ENCODE data around the gene ADGRA3. TPM values are rescaled to one million over a fixed set of nuclear protein-coding genes. Genes with fewer than 3 reads are reported as not detected.
"Not testable (repeated sequence)": the region's sequence is repeated elsewhere in the genome, so short reads cannot be mapped to it uniquely, and the experiment has no call there.

Gene ADGRA3
- total and polyA plus RNA-seq, 5 donors from 2014 or later = 0.20 to 2.1 TPM; not detected in 3

DNA sequence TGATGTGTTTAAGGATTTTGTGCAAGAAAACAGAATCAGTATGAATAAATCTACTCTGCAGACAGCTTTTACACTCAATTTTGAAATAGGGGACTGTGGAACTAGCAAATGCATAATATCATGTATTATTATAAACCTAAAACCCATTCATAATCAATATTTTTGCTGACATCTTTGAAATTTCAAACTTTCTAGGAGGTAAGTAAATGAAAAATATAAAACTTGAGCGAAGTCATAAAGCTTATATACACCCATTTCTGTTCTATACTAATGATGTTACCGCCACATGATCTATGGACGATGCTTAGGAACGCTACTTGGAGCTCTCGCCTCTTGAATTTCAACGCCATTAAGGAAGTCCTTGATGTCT lies 38.1 kb downstream of the ADGRA3 start:
- Mint-ChIP-seq H3K4me1 (no peaks in the 10 kb centered on the region), H3K27ac (no peak overlapping the region), H3K4me3 (no peak overlapping the region), H3K27me3 (peaks cover 4% of the 10 kb centered on the region), H3K36me3 (no peaks in the 10 kb centered on the region), H3K9me3 (peaks cover 0 to 9% (median 5%) of the 10 kb centered on the region in 7 donors)
- Histone ChIP-seq H3K4me1 (ENCODE audit: control insufficient read depth, insufficient read depth, low read length, poor library complexity, severe bottlenecking) (no peaks in the 10 kb centered on the region), H3K27me3 (ENCODE audit: control insufficient read depth, insufficient read depth, low read length) (no peaks in the 10 kb centered on the region), H3K9me3 (ENCODE audit: control insufficient read depth in 2 of 2, low read length in 2 of 2) (no peaks in the 10 kb centered on the region), H3K4me3 (ENCODE audit: low read depth, low read length) (no peak overlapping the region), H3K36me3 (ENCODE audit: control insufficient read depth, insufficient read depth, low read length) (no peaks in the 10 kb centered on the region), H3K27ac (ENCODE audit: insufficient read depth, low read length, poor library complexity, severe bottlenecking) (no peak overlapping the region)
- DNase-seq = no peak
- ATAC-seq (ENCODE audit: low read depth in 2 of 2) = no peak

- H3K4me3 ChIP-seq (ENCODE audit: low read depth, low read length) = no peak overlapping the region
These were observed 38.6 kb downstream of the ADGRA3 start for GRCh38 chr4:22477136-22477812.

DNA sequence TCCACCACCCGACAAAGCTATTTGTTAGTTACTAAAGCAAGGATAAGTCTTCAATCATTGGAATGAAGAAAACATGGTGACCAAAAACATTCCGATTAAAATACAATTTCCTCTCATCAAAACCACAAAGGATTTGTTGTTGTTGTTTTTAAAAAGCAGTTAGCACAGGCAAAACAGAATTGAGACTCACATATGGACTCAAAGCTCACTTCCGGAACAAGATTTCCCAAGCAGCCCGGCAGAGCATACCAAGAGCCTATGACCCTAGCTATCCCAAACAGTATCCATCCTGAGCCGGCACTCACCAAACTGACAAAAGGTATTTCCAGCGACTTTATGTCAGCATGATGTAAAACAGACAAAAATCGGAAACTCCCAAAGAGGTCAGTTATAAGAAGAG lies 39.9 kb downstream of the ADGRA3 start:
- no peak for ATAC-seq (ENCODE audit: low read depth in 2 of 2)
- H3K4me1 Mint-ChIP-seq = no peaks in the 10 kb centered on the region

More at GRCh38 chr4:22477136-22477812, 38.6 kb downstream of the ADGRA3 start:
- Mint-ChIP-seq H3K27ac (no peak overlapping the region), H3K4me1 (no peaks in the 10 kb centered on the region), H3K36me3 (no peaks in the 10 kb centered on the region), H3K9me3 (peaks cover 0 to 9% (median 7%) of the 10 kb centered on the region in 7 donors), H3K27me3 (peaks cover 4% of the 10 kb centered on the region), H3K4me3 (no peak overlapping the region)
- DNase-seq (no peak), ATAC-seq (ENCODE audit: low read depth in 2 of 2) (no peak)
- no peaks in the 10 kb centered on the region for H3K9me3 ChIP-seq (ENCODE audit: control insufficient read depth in 2 of 2, low read length in 2 of 2)
- H3K4me1 ChIP-seq (ENCODE audit: control insufficient read depth, insufficient read depth, low read length, poor library complexity, severe bottlenecking) = no peaks in the 10 kb centered on the region
- H3K27me3 ChIP-seq (ENCODE audit: control insufficient read depth, insufficient read depth, low read length) = no peaks in the 10 kb centered on the region
- no peaks in the 10 kb centered on the region for H3K36me3 ChIP-seq (ENCODE audit: control insufficient read depth, insufficient read depth, low read length)
- H3K27ac ChIP-seq (ENCODE audit: insufficient read depth, low read length, poor library complexity, severe bottlenecking) = no peak overlapping the region

DNA sequence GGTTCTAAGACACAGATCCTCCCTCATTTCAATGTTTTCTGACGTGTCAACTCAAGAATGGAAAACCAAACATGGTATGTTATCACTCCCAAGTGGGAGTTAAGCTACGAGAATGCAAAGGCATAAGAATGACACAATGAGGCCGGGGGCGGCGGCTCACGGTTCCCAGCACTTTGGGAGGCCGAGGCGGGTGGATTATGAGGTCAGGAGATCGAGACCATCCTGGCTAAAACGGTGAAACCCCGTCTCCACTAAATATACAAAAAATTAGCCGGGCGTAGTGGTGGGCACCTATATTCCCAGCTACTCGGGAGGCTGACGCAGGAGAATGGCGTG lies 40.6 kb downstream of the ADGRA3 start:
- DNase-seq; H3K4me1 Mint-ChIP-seq; ATAC-seq (ENCODE audit: low read depth in 2 of 2): not testable (repeated sequence)

More for the DNA sequence above, 39.9 kb downstream of the ADGRA3 start:
- DNase-seq = no peak
- peaks cover 0 to 9% (median 7%) of the 10 kb centered on the region in 7 donors for H3K9me3 Mint-ChIP-seq
- Histone ChIP-seq H3K9me3 (ENCODE audit: control insufficient read depth in 2 of 2, low read length in 2 of 2) (no peaks in the 10 kb centered on the region), H3K4me1 (ENCODE audit: control insufficient read depth, insufficient read depth, low read length, poor library complexity, severe bottlenecking) (no peaks in the 10 kb centered on the region), H3K4me3 (ENCODE audit: low read depth, low read length) (no peak overlapping the region), H3K27ac (ENCODE audit: insufficient read depth, low read length, poor library complexity, severe bottlenecking) (no peak overlapping the region), H3K36me3 (ENCODE audit: control insufficient read depth, insufficient read depth, low read length) (no peaks in the 10 kb centered on the region), H3K27me3 (ENCODE audit: control insufficient read depth, insufficient read depth, low read length) (no peaks in the 10 kb centered on the region)
- H3K27me3 Mint-ChIP-seq = peaks cover 4% of the 10 kb centered on the region
- no peak overlapping the region for H3K27ac Mint-ChIP-seq
- H3K4me3 Mint-ChIP-seq = no peak overlapping the region
- no peaks in the 10 kb centered on the region for H3K36me3 Mint-ChIP-seq

GRCh38 chr4:22474636-22475310 lies 41.1 kb downstream of the ADGRA3 start:
- H3K27me3 ChIP-seq (ENCODE audit: control insufficient read depth, insufficient read depth, low read length) = no peaks in the 10 kb centered on the region
- Mint-ChIP-seq H3K4me3 (no peak overlapping the region), H3K36me3 (no peaks in the 10 kb centered on the region), H3K4me1 (no peaks in the 10 kb centered on the region), H3K27ac (no peak overlapping the region), H3K27me3 (peaks cover 4% of the 10 kb centered on the region), H3K9me3 (peaks cover 0 to 9% (median 6%) of the 10 kb centered on the region in 7 donors)
- H3K36me3 ChIP-seq (ENCODE audit: control insufficient read depth, insufficient read depth, low read length) = no peaks in the 10 kb centered on the region
- no peak overlapping the region for H3K27ac ChIP-seq (ENCODE audit: insufficient read depth, low read length, poor library complexity, severe bottlenecking)
- H3K4me3 ChIP-seq (ENCODE audit: low read depth, low read length) = no peak overlapping the region
- no peaks in the 10 kb centered on the region for H3K9me3 ChIP-seq (ENCODE audit: control insufficient read depth in 2 of 2, low read length in 2 of 2)
- no peak for DNase-seq
- no peaks in the 10 kb centered on the region for H3K4me1 ChIP-seq (ENCODE audit: control insufficient read depth, insufficient read depth, low read length, poor library complexity, severe bottlenecking)
- ATAC-seq (ENCODE audit: low read depth in 2 of 2) = no peak

More for the DNA sequence above, 40.6 kb downstream of the ADGRA3 start:
- not testable (repeated sequence) for H3K27ac Mint-ChIP-seq; H3K4me1 ChIP-seq (ENCODE audit: control insufficient read depth, insufficient read depth, low read length, poor library complexity, severe bottlenecking); H3K4me3 Mint-ChIP-seq; H3K36me3 Mint-ChIP-seq; H3K27me3 Mint-ChIP-seq; H3K27ac ChIP-seq (ENCODE audit: insufficient read depth, low read length, poor library complexity, severe bottlenecking); H3K4me3 ChIP-seq (ENCODE audit: low read depth, low read length); H3K9me3 Mint-ChIP-seq; H3K36me3 ChIP-seq (ENCODE audit: control insufficient read depth, insufficient read depth, low read length); H3K9me3 ChIP-seq (ENCODE audit: control insufficient read depth in 2 of 2, low read length in 2 of 2); H3K27me3 ChIP-seq (ENCODE audit: control insufficient read depth, insufficient read depth, low read length)

DNA sequence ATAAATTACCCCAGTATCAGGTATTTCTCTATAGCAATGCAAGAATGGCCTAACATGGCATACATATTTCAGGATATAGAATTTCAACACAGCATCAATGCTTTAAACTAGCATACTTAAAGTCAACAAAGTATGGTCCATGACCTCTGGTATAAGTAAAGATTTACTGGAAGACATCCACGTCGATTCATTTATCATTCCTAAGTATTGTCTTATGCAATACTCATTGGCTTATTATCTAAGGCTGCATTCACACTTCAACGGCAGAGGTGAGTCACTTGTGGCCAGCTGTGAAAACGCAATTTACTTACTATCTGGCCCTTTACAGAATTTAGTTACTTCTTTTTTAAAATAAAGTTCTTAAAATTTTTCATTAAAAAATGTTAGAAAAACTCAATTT lies 42.6 kb downstream of the ADGRA3 start:
- no peaks in the 10 kb centered on the region for H3K9me3 ChIP-seq (ENCODE audit: control insufficient read depth in 2 of 2, low read length in 2 of 2)
- no peak for DNase-seq
- Mint-ChIP-seq H3K36me3 (no peaks in the 10 kb centered on the region), H3K27me3 (peaks cover 4% of the 10 kb centered on the region), H3K9me3 (peaks cover 0 to 9% (median 4%) of the 10 kb centered on the region in 7 donors), H3K4me3 (no peak overlapping the region), H3K4me1 (no peaks in the 10 kb centered on the region), H3K27ac (no peak overlapping the region)
- ATAC-seq (ENCODE audit: low read depth in 2 of 2) = no peak
- H3K27me3 ChIP-seq (ENCODE audit: control insufficient read depth, insufficient read depth, low read length) = no peaks in the 10 kb centered on the region
- H3K4me1 ChIP-seq (ENCODE audit: control insufficient read depth, insufficient read depth, low read length, poor library complexity, severe bottlenecking) = no peaks in the 10 kb centered on the region
- H3K36me3 ChIP-seq (ENCODE audit: control insufficient read depth, insufficient read depth, low read length) = no peaks in the 10 kb centered on the region
- H3K27ac ChIP-seq (ENCODE audit: insufficient read depth, low read length, poor library complexity, severe bottlenecking) = no peak overlapping the region
- no peak overlapping the region for H3K4me3 ChIP-seq (ENCODE audit: low read depth, low read length)

- Mint-ChIP-seq H3K27me3 (peaks cover 4% of the 10 kb centered on the region), H3K4me1 (no peaks in the 10 kb centered on the region), H3K9me3 (peaks cover 0 to 9% (median 6%) of the 10 kb centered on the region in 7 donors), H3K4me3 (no peak overlapping the region), H3K36me3 (no peaks in the 10 kb centered on the region), H3K27ac (no peak overlapping the region)
- ATAC-seq (ENCODE audit: low read depth in 2 of 2) (no peak), DNase-seq (no peak)
- H3K9me3 ChIP-seq (ENCODE audit: control insufficient read depth in 2 of 2, low read length in 2 of 2) = no peaks in the 10 kb centered on the region
- H3K27me3 ChIP-seq (ENCODE audit: control insufficient read depth, insufficient read depth, low read length) = no peaks in the 10 kb centered on the region
- H3K4me1 ChIP-seq (ENCODE audit: control insufficient read depth, insufficient read depth, low read length, poor library complexity, severe bottlenecking) = no peaks in the 10 kb centered on the region
- H3K4me3 ChIP-seq (ENCODE audit: low read depth, low read length) = no peak overlapping the region
- no peaks in the 10 kb centered on the region for H3K36me3 ChIP-seq (ENCODE audit: control insufficient read depth, insufficient read depth, low read length)
- no peak overlapping the region for H3K27ac ChIP-seq (ENCODE audit: insufficient read depth, low read length, poor library complexity, severe bottlenecking)
These were observed 43.8 kb downstream of the ADGRA3 start for GRCh38 chr4:22471999-22472461.

GRCh38 chr4:22471419-22471818 lies 44.4 kb downstream of the ADGRA3 start:
- Mint-ChIP-seq H3K9me3 (peaks cover 0 to 9% (median 6%) of the 10 kb centered on the region in 7 donors), H3K27me3 (peaks cover 4% of the 10 kb centered on the region), H3K4me3 (no peak overlapping the region), H3K4me1 (no peaks in the 10 kb centered on the region), H3K36me3 (no peaks in the 10 kb centered on the region), H3K27ac (no peak overlapping the region)
- H3K27me3 ChIP-seq (ENCODE audit: control insufficient read depth, insufficient read depth, low read length) = no peaks in the 10 kb centered on the region
- H3K27ac ChIP-seq (ENCODE audit: insufficient read depth, low read length, poor library complexity, severe bottlenecking) = no peak overlapping the region
- no peak overlapping the region for H3K4me3 ChIP-seq (ENCODE audit: low read depth, low read length)
- DNase-seq (no peak), ATAC-seq (ENCODE audit: low read depth in 2 of 2) (no peak)
- no peaks in the 10 kb centered on the region for H3K9me3 ChIP-seq (ENCODE audit: control insufficient read depth in 2 of 2, low read length in 2 of 2)
- H3K36me3 ChIP-seq (ENCODE audit: control insufficient read depth, insufficient read depth, low read length) = no peaks in the 10 kb centered on the region
- H3K4me1 ChIP-seq (ENCODE audit: control insufficient read depth, insufficient read depth, low read length, poor library complexity, severe bottlenecking) = no peaks in the 10 kb centered on the region
